Activated CD4-positive, alpha-beta memory T cell treated with anti-CD3 and anti-CD28 coated beads for 36 hours (primary cell): ENCODE measurements around the gene ZNG1A. TPM values are rescaled to one million over a fixed set of nuclear protein-coding genes. Genes with fewer than 3 reads are reported as not detected.
A peak's percentile ranks its signal among the peaks of the same experiment; 100 is the strongest.
"Not testable (repeated sequence)": the region's sequence is repeated elsewhere in the genome, so short reads cannot be mapped to it uniquely, and the experiment has no call there.

ENCODE experiments used
- CTCF ChIA-PET: fragments of 350-600 bp; sonication (Branson Sonifier 250); formaldehyde crosslinking; loops from one replicate; lab custom pipeline; 2021; ENCODE audit warnings: antibody characterized with exemption, inconsistent platforms; lab: Charles Lee
- POLR2A ChIA-PET: fragments of 350-600 bp; sonication (Branson Sonifier 250); formaldehyde crosslinking; loops from one replicate; lab custom pipeline; 2021; ENCODE audit warnings: antibody characterized with exemption; lab: Charles Lee
- DNase-seq: peaks from one replicate; pipeline ENCODE4 v3.0.0-alpha.2; 2020
- H3K27ac Mint-ChIP-seq: one replicate; pipeline ENCODE4 v1.8.0; 2021; ENCODE audit warnings: mixed read lengths
- H3K27me3 Mint-ChIP-seq: one replicate; pipeline ENCODE4 v1.8.0; 2021; ENCODE audit warnings: mixed read lengths
- H3K36me3 Mint-ChIP-seq: one replicate; pipeline ENCODE4 v1.8.0; 2021; ENCODE audit warnings: mixed read lengths
- H3K4me1 Mint-ChIP-seq: one replicate; pipeline ENCODE4 v1.8.0; 2021; ENCODE audit warnings: low read depth, mixed read lengths
- H3K4me3 Mint-ChIP-seq: one replicate; pipeline ENCODE4 v1.8.0; 2021; ENCODE audit warnings: mild to moderate bottlenecking, mixed read lengths
- H3K9me3 Mint-ChIP-seq: one replicate; pipeline ENCODE4 v1.8.0; 2021; ENCODE audit warnings: mixed read lengths
- intact Hi-C: fragments of 100-400 bp; cut with micrococcal nuclease; formaldehyde crosslinking; loops from one replicate; pipeline ENCODE4 v1.15.1; 2023
- total RNA-seq, 2 experiments: library from RNA; stranded (reverse); gene quantifications; one replicate each; pipeline ENCODE4 v1.2.3, GENCODE V29; 2021

The ZNG1A gene
- 10 to 100 TPM; 36.8 to 42.1 TPM for total RNA-seq

- peak within 1 kb of the TSS; percentile 88 for H3K4me3 Mint-ChIP-seq
- H3K27me3 Mint-ChIP-seq, CTCF ChIA-PET, H3K4me1 Mint-ChIP-seq, H3K36me3 Mint-ChIP-seq, POLR2A ChIA-PET, H3K9me3 Mint-ChIP-seq, intact Hi-C loops: not testable (repeated sequence)
- peak; percentile 93 for DNase-seq
- peak within 1 kb of the TSS; percentile 92 for H3K27ac Mint-ChIP-seq
These were observed at the start of gene ZNG1A for GRCh38 chr9:178970-179383. TSS of gene ZNG1A (minus strand) at chr9:179056. CDS start at chr9:178969, 87 bp downstream.

- Mint-ChIP-seq H3K9me3 (peaks cover 2% of the 10 kb centered on the region), H3K4me1 (peaks cover 16% of the 10 kb centered on the region), H3K27ac (no peak overlapping the region), H3K4me3 (no peak overlapping the region), H3K36me3 (peaks cover 5% of the 10 kb centered on the region), H3K27me3 (no peaks in the 10 kb centered on the region)
- no peak for DNase-seq
- CTCF ChIA-PET, result interaction anchor here (1.7 kb wide), 1 partner anchor 13 kb away, joined by 4 read pairs; the partner anchor contains the start of gene DOCK8
- intact Hi-C loops, result no loop called here
- POLR2A ChIA-PET, result no interaction called here
These were observed 49.0 kb upstream of the ZNG1A start for GRCh38 chr9:227860-228259.

- Mint-ChIP-seq H3K27me3 (no peaks in the 10 kb centered on the region), H3K4me1 (peaks cover 30% of the 10 kb centered on the region), H3K4me3 (no peak overlapping the region), H3K9me3 (peaks cover 2% of the 10 kb centered on the region), H3K36me3 (peaks cover 5% of the 10 kb centered on the region), H3K27ac (no peak overlapping the region)
- CTCF ChIA-PET, result interaction anchor here (2.2 kb wide), 1 partner anchor 10 kb away, joined by 9 read pairs; the partner anchor contains the start of gene DOCK8
- DNase-seq, result peak; percentile 19
- POLR2A ChIA-PET, result interaction anchor here (3.5 kb wide), 1 partner anchor 10 kb away, joined by 12 read pairs; the partner anchor contains the start of gene DOCK8
- intact Hi-C loops, result no loop called here
These were observed 46.0 kb upstream of the ZNG1A start for GRCh38 chr9:224582-225520.

GRCh38 chr9:224026-224425, 45.2 kb upstream of the ZNG1A start:
- peaks cover 4% of the 10 kb centered on the region for H3K36me3 Mint-ChIP-seq
- CTCF ChIA-PET, result interaction anchor here (2.2 kb wide), 1 partner anchor 9 kb away, joined by 9 read pairs; the partner anchor contains the start of gene DOCK8
- POLR2A ChIA-PET, result interaction anchor here (3.5 kb wide), 1 partner anchor 9 kb away, joined by 12 read pairs; the partner anchor contains the start of gene DOCK8
- peaks cover 27% of the 10 kb centered on the region for H3K4me1 Mint-ChIP-seq
- no peak overlapping the region for H3K4me3 Mint-ChIP-seq
- no peak for DNase-seq
- no peaks in the 10 kb centered on the region for H3K27me3 Mint-ChIP-seq
- H3K9me3 Mint-ChIP-seq, result peaks cover under 1% of the 10 kb centered on the region
- intact Hi-C loops, result no loop called here
- H3K27ac Mint-ChIP-seq, result no peak overlapping the region

GRCh38 chr9:223152-223551, 44.3 kb upstream of the ZNG1A start:
- no peak for DNase-seq

GRCh38 chr9:221989-222776, 43.3 kb upstream of the ZNG1A start:
- peak; percentile 27 for DNase-seq
- intact Hi-C loops, result no loop called here
- peak overlapping the region; percentile 39 for H3K27ac Mint-ChIP-seq
- H3K4me3 Mint-ChIP-seq, result no peak overlapping the region
- ChIA-PET POLR2A (interaction anchor here (0.8 to 1.6 kb wide), 3 partner anchors 14 to 57 kb away, joined by 3 to 6 read pairs (median 4); no protein-coding TSS in a partner anchor), CTCF (no interaction called here)
- H3K36me3 Mint-ChIP-seq, result no peaks in the 10 kb centered on the region
- peaks cover 28% of the 10 kb centered on the region for H3K4me1 Mint-ChIP-seq
- no peaks in the 10 kb centered on the region for H3K9me3 Mint-ChIP-seq
- no peaks in the 10 kb centered on the region for H3K27me3 Mint-ChIP-seq

More at GRCh38 chr9:223152-223551, 44.3 kb upstream of the ZNG1A start:
- Mint-ChIP-seq H3K9me3 (no peaks in the 10 kb centered on the region), H3K27me3 (no peaks in the 10 kb centered on the region), H3K4me3 (no peak overlapping the region), H3K4me1 (peaks cover 26% of the 10 kb centered on the region), H3K36me3 (peaks cover 4% of the 10 kb centered on the region), H3K27ac (no peak overlapping the region)
- intact Hi-C loops, result no loop called here
- CTCF ChIA-PET, result no interaction called here
- POLR2A ChIA-PET, result interaction anchor here (0.7 to 1.6 kb wide), 3 partner anchors 15 to 57 kb away, joined by 3 to 5 read pairs (median 4); no protein-coding TSS in a partner anchor

GRCh38 chr9:219670-220365, 41.0 kb upstream of the ZNG1A start:
- Mint-ChIP-seq H3K27ac (no peak overlapping the region), H3K36me3 (no peaks in the 10 kb centered on the region), H3K27me3 (no peaks in the 10 kb centered on the region), H3K9me3 (no peaks in the 10 kb centered on the region), H3K4me3 (no peak overlapping the region), H3K4me1 (peaks cover 41% of the 10 kb centered on the region)
- intact Hi-C loops, result no loop called here
- CTCF ChIA-PET, result interaction anchor here (0.6 kb wide), 1 partner anchor 23 kb away, joined by 5 read pairs; no protein-coding TSS in a partner anchor
- DNase-seq, result no peak
- POLR2A ChIA-PET, result no interaction called here

GRCh38 chr9:219036-219435, 40.2 kb upstream of the ZNG1A start:
- H3K4me3 Mint-ChIP-seq, intact Hi-C loops, POLR2A ChIA-PET, H3K36me3 Mint-ChIP-seq, CTCF ChIA-PET, H3K9me3 Mint-ChIP-seq, H3K27me3 Mint-ChIP-seq, H3K27ac Mint-ChIP-seq, DNase-seq: not testable (repeated sequence)
- H3K4me1 Mint-ChIP-seq, result peaks cover 37% of the 10 kb centered on the region

- Mint-ChIP-seq H3K27me3 (no peaks in the 10 kb centered on the region), H3K4me1 (peaks cover 30% of the 10 kb centered on the region), H3K4me3 (no peak overlapping the region), H3K36me3 (no peaks in the 10 kb centered on the region), H3K27ac (no peak overlapping the region), H3K9me3 (no peaks in the 10 kb centered on the region)
- DNase-seq, result no peak
- ChIA-PET POLR2A (interaction anchor here (4.0 kb wide), 1 partner anchor 55 kb away, joined by 34 read pairs; no protein-coding TSS in a partner anchor), CTCF (no interaction called here)
- intact Hi-C loops, result no loop called here
These were observed 39.1 kb upstream of the ZNG1A start for GRCh38 chr9:217950-218349.

GRCh38 chr9:216866-217265, 38.0 kb upstream of the ZNG1A start:
- CTCF ChIA-PET, result interaction anchor here (1.7 kb wide), 1 partner anchor 81 kb away, joined by 5 read pairs; no protein-coding TSS in a partner anchor
- POLR2A ChIA-PET, result interaction anchor here (4.0 kb wide), 1 partner anchor 56 kb away, joined by 34 read pairs; no protein-coding TSS in a partner anchor
- Mint-ChIP-seq H3K27ac (no peak overlapping the region), H3K4me3 (no peak overlapping the region), H3K4me1 (peaks cover 19% of the 10 kb centered on the region), H3K9me3 (no peaks in the 10 kb centered on the region), H3K36me3 (no peaks in the 10 kb centered on the region), H3K27me3 (no peaks in the 10 kb centered on the region)
- DNase-seq, result no peak
- intact Hi-C loops, result no loop called here

- Mint-ChIP-seq H3K27ac (peak overlapping the region; percentile 66), H3K9me3 (no peaks in the 10 kb centered on the region), H3K36me3 (no peaks in the 10 kb centered on the region), H3K27me3 (no peaks in the 10 kb centered on the region), H3K4me3 (peak overlapping the region; percentile 80), H3K4me1 (peaks cover 18% of the 10 kb centered on the region)
- DNase-seq, result no peak
- POLR2A ChIA-PET, result interaction anchor here (1.2 to 4.0 kb wide), 5 partner anchors 10 to 91 kb away, joined by 5 to 34 read pairs (median 12); no protein-coding TSS in a partner anchor
- intact Hi-C loops, result loop anchor here (1.0 to 2.0 kb wide), 4 partner anchors 40 to 92 kb away; no protein-coding TSS in a partner anchor
- CTCF ChIA-PET, result interaction anchor here (1.3 to 2.2 kb wide), 8 partner anchors 9 to 91 kb away, joined by 3 to 19 read pairs (median 6); no protein-coding TSS in a partner anchor
These were observed 36.8 kb upstream of the ZNG1A start for GRCh38 chr9:215631-216155.
